Naive B cell (primary cell): ENCODE data around the gene SLC41A1. TPM values are rescaled to one million over a fixed set of nuclear protein-coding genes. Genes with fewer than 3 reads are reported as not detected.

Source experiments
- polyA plus RNA-seq, 6 donors: library from polyadenylated mRNA; unstranded; fragments of 300-500 nt; fragmentation: Illumina TruSeq; gene quantifications; one replicate each; pipeline ENCODE4 v1.2.3, GENCODE V29; 2021; ENCODE audit warnings: low read depth in 6 of 6

Gene SLC41A1
- polyA plus RNA-seq, 6 donors from 2014 or later, result 0.11 to 14.4 (median 10.5) TPM

Other genes with a start within 250 kb of the SLC41A1 start
- 10 to 100 TPM in 1 of 6 donors, 1 to 10 TPM in 5; 4.8 to 10.2 (median 6.0) TPM for gene ELK4, start 181.2 kb downstream of the SLC41A1 start, polyA plus RNA-seq
- gene SLC45A3, start 132.7 kb downstream of the SLC41A1 start, polyA plus RNA-seq, result 1 to 10 TPM in 5 of 6 donors, under 1 TPM in 1; 0.96 to 5.4 (median 4.0) TPM
- 10 to 100 TPM in 5 of 6 donors, 1 to 10 TPM in 1; 4.9 to 18.9 (median 16.2) TPM for gene NUCKS1, start 63.0 kb downstream of the SLC41A1 start, polyA plus RNA-seq
- 100 to 1,000 TPM in 4 of 6 donors, 10 to 100 TPM in 2; 70.2 to 136 (median 112) TPM for gene RAB29, start 37.7 kb downstream of the SLC41A1 start, polyA plus RNA-seq
- gene PM20D1, start 36.9 kb upstream of the SLC41A1 start, polyA plus RNA-seq, result 1 to 10 TPM in 3 of 6 donors, under 1 TPM in 2, not detected in 1; 0.43 to 3.0 (median 1.0) TPM
- not detected for gene SLC26A9, start 130.3 kb upstream of the SLC41A1 start, polyA plus RNA-seq
- gene RAB7B, start 190.2 kb upstream of the SLC41A1 start, polyA plus RNA-seq, result not detected
- gene CTSE, start 210.7 kb upstream of the SLC41A1 start, polyA plus RNA-seq, result not detected
- 1 to 10 TPM in 2 of 6 donors, under 1 TPM in 4; 0.28 to 5.3 (median 0.60) TPM for gene RHEX, start 240.0 kb upstream of the SLC41A1 start, polyA plus RNA-seq